ENCODE measurements around the gene ME1. TPM values are rescaled to one million over a fixed set of nuclear protein-coding genes. Genes with fewer than 3 reads are reported as not detected.
"Not testable (repeated sequence)": the region's sequence is repeated elsewhere in the genome, so short reads cannot be mapped to it uniquely, and the experiment has no call there.

Gene ME1
- total RNA-seq, 1 experiment from 2014 or later = 3.9 TPM

GRCh38 chr6:83191974-83192373 lies 238.9 kb downstream of the ME1 start:
- peaks cover 13% of the 10 kb centered on the region for H3K36me3 ChIP-seq (replicated peaks; ENCODE audit: control insufficient read depth, insufficient read depth, low read length)
- not testable (repeated sequence) for DNase-seq

GRCh38 chr6:83190626-83191025 lies 240.2 kb downstream of the ME1 start:
- no peak overlapping the region for H3K4me3 ChIP-seq (ENCODE audit: insufficient read depth, low read depth, low read length)
- H3K36me3 ChIP-seq (replicated peaks; ENCODE audit: control insufficient read depth, insufficient read depth, low read length) = peaks cover 12% of the 10 kb centered on the region
- no peaks in the 10 kb centered on the region for H3K27me3 ChIP-seq (ENCODE audit: control insufficient read depth, insufficient read depth, low read length)
- no peak for DNase-seq

More at GRCh38 chr6:83191974-83192373, 238.9 kb downstream of the ME1 start:
- peak overlapping the region; percentile 81; the same call in 1 of the 2 replicates for H3K4me3 ChIP-seq (ENCODE audit: insufficient read depth, low read depth, low read length)
- not testable (repeated sequence) for H3K27me3 ChIP-seq (ENCODE audit: control insufficient read depth, insufficient read depth, low read length)

- H3K36me3 ChIP-seq (replicated peaks; ENCODE audit: control insufficient read depth, insufficient read depth, low read length) = peaks cover 12% of the 10 kb centered on the region
These were observed 242.3 kb downstream of the ME1 start for GRCh38 chr6:83188501-83188900.

GRCh38 chr6:83185096-83185495 lies 245.8 kb downstream of the ME1 start:
- Histone ChIP-seq H3K4me3 (ENCODE audit: insufficient read depth, low read depth, low read length) (no peak overlapping the region), H3K36me3 (replicated peaks; ENCODE audit: control insufficient read depth, insufficient read depth, low read length) (peaks cover 19% of the 10 kb centered on the region), H3K27me3 (ENCODE audit: control insufficient read depth, insufficient read depth, low read length) (no peaks in the 10 kb centered on the region)
- no peak for DNase-seq

More at GRCh38 chr6:83188501-83188900, 242.3 kb downstream of the ME1 start:
- no peak overlapping the region for H3K4me3 ChIP-seq (ENCODE audit: insufficient read depth, low read depth, low read length)
- no peaks in the 10 kb centered on the region for H3K27me3 ChIP-seq (ENCODE audit: control insufficient read depth, insufficient read depth, low read length)
- DNase-seq = no peak

- DNase-seq = no peak
- H3K27me3 ChIP-seq (ENCODE audit: control insufficient read depth, insufficient read depth, low read length) = no peaks in the 10 kb centered on the region
- peaks cover 15% of the 10 kb centered on the region for H3K36me3 ChIP-seq (replicated peaks; ENCODE audit: control insufficient read depth, insufficient read depth, low read length)
- no peak overlapping the region for H3K4me3 ChIP-seq (ENCODE audit: insufficient read depth, low read depth, low read length)
These were observed 247.6 kb downstream of the ME1 start for GRCh38 chr6:83183082-83183828.

GRCh38 chr6:83182114-83182513 lies 248.7 kb downstream of the ME1 start:
- Histone ChIP-seq H3K27me3 (ENCODE audit: control insufficient read depth, insufficient read depth, low read length) (no peaks in the 10 kb centered on the region), H3K36me3 (replicated peaks; ENCODE audit: control insufficient read depth, insufficient read depth, low read length) (peaks cover 15% of the 10 kb centered on the region), H3K4me3 (ENCODE audit: insufficient read depth, low read depth, low read length) (no peak overlapping the region)
- no peak for DNase-seq

GRCh38 chr6:83180426-83180950 lies 250.4 kb downstream of the ME1 start:
- no peak overlapping the region for H3K4me3 ChIP-seq (ENCODE audit: insufficient read depth, low read depth, low read length)
- H3K36me3 ChIP-seq (replicated peaks; ENCODE audit: control insufficient read depth, insufficient read depth, low read length) = peaks cover 17% of the 10 kb centered on the region
- DNase-seq = no peak
- no peaks in the 10 kb centered on the region for H3K27me3 ChIP-seq (ENCODE audit: control insufficient read depth, insufficient read depth, low read length)

- peaks cover 27% of the 10 kb centered on the region for H3K36me3 ChIP-seq (replicated peaks; ENCODE audit: control insufficient read depth, insufficient read depth, low read length)
- H3K4me3 ChIP-seq (ENCODE audit: insufficient read depth, low read depth, low read length) = no peak overlapping the region
- H3K27me3 ChIP-seq (ENCODE audit: control insufficient read depth, insufficient read depth, low read length) = no peaks in the 10 kb centered on the region
- no peak for DNase-seq
These were observed 254.6 kb downstream of the ME1 start for GRCh38 chr6:83176246-83176645.

- Histone ChIP-seq H3K27me3 (ENCODE audit: control insufficient read depth, insufficient read depth, low read length) (no peaks in the 10 kb centered on the region), H3K36me3 (replicated peaks; ENCODE audit: control insufficient read depth, insufficient read depth, low read length) (peaks cover 31% of the 10 kb centered on the region), H3K4me3 (ENCODE audit: insufficient read depth, low read depth, low read length) (no peak overlapping the region)
- no peak for DNase-seq
These were observed 261.3 kb downstream of the ME1 start for GRCh38 chr6:83169511-83169910.

GRCh38 chr6:83169106-83169505 lies 261.7 kb downstream of the ME1 start:
- no peak for DNase-seq
- Histone ChIP-seq H3K4me3 (ENCODE audit: insufficient read depth, low read depth, low read length) (no peak overlapping the region), H3K36me3 (replicated peaks; ENCODE audit: control insufficient read depth, insufficient read depth, low read length) (peaks cover 28% of the 10 kb centered on the region), H3K27me3 (ENCODE audit: control insufficient read depth, insufficient read depth, low read length) (no peaks in the 10 kb centered on the region)

GRCh38 chr6:83168556-83168955 lies 262.3 kb downstream of the ME1 start:
- H3K36me3 ChIP-seq (replicated peaks; ENCODE audit: control insufficient read depth, insufficient read depth, low read length) = peaks cover 27% of the 10 kb centered on the region
- no peaks in the 10 kb centered on the region for H3K27me3 ChIP-seq (ENCODE audit: control insufficient read depth, insufficient read depth, low read length)
- DNase-seq = no peak
- H3K4me3 ChIP-seq (ENCODE audit: insufficient read depth, low read depth, low read length) = no peak overlapping the region

- no peak for DNase-seq
- H3K36me3 ChIP-seq (replicated peaks; ENCODE audit: control insufficient read depth, insufficient read depth, low read length) = peaks cover 24% of the 10 kb centered on the region
These were observed 263.0 kb downstream of the ME1 start for GRCh38 chr6:83167726-83168278.

More at GRCh38 chr6:83167726-83168278, 263.0 kb downstream of the ME1 start:
- Histone ChIP-seq H3K4me3 (ENCODE audit: insufficient read depth, low read depth, low read length) (no peak overlapping the region), H3K27me3 (ENCODE audit: control insufficient read depth, insufficient read depth, low read length) (no peaks in the 10 kb centered on the region)

All from H7 (cell line).